Stimulated activated CD4-positive, alpha-beta T cell treated with anti-CD3 and anti-CD28 coated beads, Interleukin-4, amount 100 ng/mL, for 4 hours (primary cell): Measurements from ENCODE around the gene GCNT2.
"Not testable (repeated sequence)": the region's sequence is repeated elsewhere in the genome, so short reads cannot be mapped to it uniquely, and the experiment has no call there.

ENCODE experiments used
- DNase-seq, 2 experiments: peaks; one replicate each; pipeline ENCODE4 v3.0.0-alpha.2; 2020

Gene GCNT2

GRCh38 chr6:10665595-10665994, 144.4 kb downstream of the GCNT2 start:
- not testable (repeated sequence) for DNase-seq

DNA sequence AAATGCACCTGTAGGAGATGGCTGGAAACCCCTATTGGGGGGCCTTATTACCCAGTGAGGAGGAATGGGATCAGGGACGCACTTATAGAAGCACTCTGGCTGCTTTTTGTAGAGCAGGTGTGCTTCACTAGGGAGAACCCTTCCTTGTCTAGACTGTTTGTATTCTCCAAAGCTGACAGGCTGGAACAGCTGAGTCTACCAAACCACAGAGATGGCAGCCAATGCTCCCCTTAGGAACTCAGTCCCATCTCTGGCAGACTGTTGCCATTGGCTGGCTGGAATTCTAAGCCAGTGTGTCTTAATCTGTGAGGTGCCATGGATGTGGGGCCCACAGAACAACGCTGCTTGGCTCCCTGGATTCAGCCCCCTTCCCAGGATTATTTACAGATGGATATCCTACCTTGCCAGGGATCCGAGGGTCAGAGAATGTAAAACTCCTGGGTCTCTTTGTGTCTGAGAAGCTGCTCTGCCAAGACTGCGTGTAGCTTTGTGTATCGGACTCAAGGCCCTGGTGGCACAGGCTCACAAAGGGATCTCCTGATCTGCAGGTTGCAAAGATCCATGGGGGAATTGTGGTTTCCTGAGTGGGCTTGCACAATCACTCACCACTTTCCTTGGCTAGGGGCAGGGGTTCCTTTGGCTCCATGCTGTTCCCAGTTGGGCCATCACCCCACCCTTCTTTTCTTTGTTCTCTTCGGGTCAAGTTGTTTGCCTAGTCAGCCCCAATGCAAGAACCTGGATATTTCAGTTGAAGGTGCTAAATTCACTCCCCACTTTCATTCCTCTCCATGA, 147.2 kb downstream of the GCNT2 start:
- DNase-seq: no peak

GRCh38 chr6:10676403-10676802, 155.3 kb downstream of the GCNT2 start:
- no peak for DNase-seq

- no peak for DNase-seq
These were observed 157.3 kb downstream of the GCNT2 start for GRCh38 chr6:10678456-10678855.
